Caco-2 (cell line): ENCODE measurements around the gene SLC32A1. TPM values are rescaled to one million over a fixed set of nuclear protein-coding genes. Genes with fewer than 3 reads are reported as not detected.

Source experiments
- BruUV-seq: library from RNA; stranded (reverse); fragments of 400-500 nt; replicated peaks from 2 replicates; lab custom pipeline; 2021; lab: Mats Ljungman, UMichigan
- CTCF ChIA-PET: fragments of 300-600 bp; sonication (Branson Sonifier 250); formaldehyde crosslinking; loops from one replicate; lab custom pipeline; 2022; ENCODE audit warnings: antibody characterized with exemption; lab: Charles Lee
- POLR2A ChIA-PET: fragments of 300-600 bp; sonication (Branson Sonifier 250); formaldehyde crosslinking; loops from one replicate; lab custom pipeline; 2022; ENCODE audit warnings: antibody characterized with exemption; lab: Charles Lee
- DNase-seq, 2 experiments: peaks; one replicate each; pipeline versions ENCODE4 v3.0.0 to v3.0.0-alpha.2; 2020 to 2022
- H3K27me3 ChIP-seq: replicated peaks from 2 replicates; pipeline ENCODE4 v1.6.0; 2011; ENCODE audit warnings: low read length; ENCODE audit not compliant: control insufficient read depth, insufficient read depth
- H3K36me3 ChIP-seq: 2 replicates; pipeline ENCODE4 v1.5.1; 2011; ENCODE audit warnings: low read length; ENCODE audit not compliant: control insufficient read depth, insufficient read depth
- H3K4me1 ChIP-seq: fragments of 250-450 bp; sonication (Bioruptor Pico); 2 replicates; pipeline ENCODE4 v1.5.1; 2020; ENCODE audit warnings: mild to moderate bottlenecking
- H3K4me3 ChIP-seq: 2 replicates; pipeline ENCODE4 v1.5.1; 2011; ENCODE audit warnings: low read depth, mild to moderate bottlenecking, control low read depth, low read length
- H3K9me3 ChIP-seq: fragments of 250-450 bp; sonication (Bioruptor Pico); 2 replicates; pipeline ENCODE4 v1.5.1; 2020; ENCODE audit warnings: mild to moderate bottlenecking, moderate library complexity
- H3K27ac Mint-ChIP-seq: one replicate; pipeline ENCODE4 v1.8.0; 2022; ENCODE audit warnings: mixed read lengths; ENCODE audit not compliant: unreplicated experiment
- H3K27me3 Mint-ChIP-seq: one replicate; pipeline ENCODE4 v1.8.0; 2022; ENCODE audit warnings: mixed read lengths; ENCODE audit not compliant: insufficient read depth, unreplicated experiment
- H3K36me3 Mint-ChIP-seq: one replicate; pipeline ENCODE4 v1.8.0; 2022; ENCODE audit warnings: mild to moderate bottlenecking, mixed read lengths; ENCODE audit not compliant: insufficient read depth, unreplicated experiment
- H3K4me1 Mint-ChIP-seq: one replicate; pipeline ENCODE4 v1.8.0; 2022; ENCODE audit warnings: low read depth, mixed read lengths; ENCODE audit not compliant: unreplicated experiment
- H3K4me3 Mint-ChIP-seq: one replicate; pipeline ENCODE4 v1.8.0; 2022; ENCODE audit warnings: mild to moderate bottlenecking, moderate library complexity, mixed read lengths; ENCODE audit not compliant: unreplicated experiment
- H3K9me3 Mint-ChIP-seq: one replicate; pipeline ENCODE4 v1.8.0; 2022; ENCODE audit warnings: mixed read lengths; ENCODE audit not compliant: unreplicated experiment
- CTCF ChIP-seq, 2 experiments: fragments of 200-600 bp in 1 of 2; IDR thresholded peaks; 1 replicate in 1 of 2; 2 replicates in 1 of 2; pipeline versions ENCODE4 v1.5.1 to v1.8.0; 2011 to 2022; ENCODE audit warnings: antibody characterized with exemption in 1 of 2, control low read depth in 1 of 2, inconsistent platforms in 1 of 2, low read depth in 1 of 2, low read length in 1 of 2, mild to moderate bottlenecking in 1 of 2, moderate library complexity in 1 of 2; ENCODE audit not compliant: insufficient read depth in 1 of 2, severe bottlenecking in 1 of 2, unreplicated experiment in 1 of 2
- intact Hi-C: fragments of 100-400 bp; cut with micrococcal nuclease; formaldehyde crosslinking; loops from one replicate; pipeline ENCODE4 v1.10.0; 2022; ENCODE audit not compliant: unreplicated experiment
- total RNA-seq: library from RNA; stranded (reverse); gene quantifications from 2 replicates; pipeline ENCODE4 v1.2.3, GENCODE V29; 2022

Gene SLC32A1
- total RNA-seq, 1 experiment from 2014 or later, result not detected

- Mint-ChIP-seq H3K36me3 (peaks cover 52% of the 10 kb centered on the region), H3K27ac (no peak overlapping the region), H3K4me3 (no peak overlapping the region), H3K9me3 (no peaks in the 10 kb centered on the region), H3K4me1 (no peaks in the 10 kb centered on the region), H3K27me3 (no peaks in the 10 kb centered on the region)
- no peaks in the 10 kb centered on the region for H3K9me3 ChIP-seq
- POLR2A ChIA-PET, result no interaction called here
- no peaks in the 10 kb centered on the region for H3K4me1 ChIP-seq
- H3K27me3 ChIP-seq, result no peaks in the 10 kb centered on the region
- no peaks in the 10 kb centered on the region; the same call in 1 of the 2 replicates for H3K36me3 ChIP-seq
- no peak for DNase-seq
- intact Hi-C loops, result no loop called here
- no peak for TF ChIP-seq CTCF (IDR thresholded peaks at IDR 0.05; ENCODE audit: insufficient read depth in 1 of 2, low read depth in 1 of 2, low read length in 1 of 2, severe bottlenecking in 1 of 2, unreplicated experiment in 1 of 2)
- CTCF ChIA-PET, result no interaction called here
- no peak overlapping the region for H3K4me3 ChIP-seq
- BruUV-seq, result no TSS peak
Measured at GRCh38 chr20:38755324-38755910, 31.1 kb downstream of the SLC32A1 start.

GRCh38 chr20:38757145-38757775 is 33.0 kb downstream of the SLC32A1 start:
- Mint-ChIP-seq H3K27me3 (no peaks in the 10 kb centered on the region), H3K4me3 (no peak overlapping the region), H3K4me1 (no peaks in the 10 kb centered on the region), H3K9me3 (no peaks in the 10 kb centered on the region), H3K27ac (no peak overlapping the region), H3K36me3 (peaks cover 44% of the 10 kb centered on the region)
- no peaks in the 10 kb centered on the region for H3K9me3 ChIP-seq
- BruUV-seq, result no TSS peak
- CTCF ChIA-PET, result interaction anchor here (1.7 kb wide), 1 partner anchor 9 kb away, joined by 3 read pairs; the partner anchor contains the start of gene ACTR5
- no peak for DNase-seq
- H3K4me1 ChIP-seq, result no peaks in the 10 kb centered on the region
- POLR2A ChIA-PET, result no interaction called here
- no peaks in the 10 kb centered on the region for H3K27me3 ChIP-seq
- H3K4me3 ChIP-seq, result no peak overlapping the region
- no peak for TF ChIP-seq CTCF (IDR thresholded peaks at IDR 0.05; ENCODE audit: insufficient read depth in 1 of 2, low read depth in 1 of 2, low read length in 1 of 2, severe bottlenecking in 1 of 2, unreplicated experiment in 1 of 2)
- intact Hi-C loops, result no loop called here
- H3K36me3 ChIP-seq, result no peaks in the 10 kb centered on the region; the same call in 1 of the 2 replicates

- H3K27ac Mint-ChIP-seq, result no peak overlapping the region
- Histone ChIP-seq H3K4me1 (no peaks in the 10 kb centered on the region), H3K9me3 (no peaks in the 10 kb centered on the region), H3K4me3 (no peak overlapping the region), H3K36me3 (peaks cover 2% of the 10 kb centered on the region; the same call in 1 of the 2 replicates), H3K27me3 (no peaks in the 10 kb centered on the region)
- DNase-seq, result no peak
- H3K36me3 Mint-ChIP-seq, result peaks cover 28% of the 10 kb centered on the region
- no peaks in the 10 kb centered on the region for H3K27me3 Mint-ChIP-seq
- BruUV-seq, result no TSS peak
- H3K4me1 Mint-ChIP-seq, result no peaks in the 10 kb centered on the region
- no peak overlapping the region for H3K4me3 Mint-ChIP-seq
- no peaks in the 10 kb centered on the region for H3K9me3 Mint-ChIP-seq
- TF ChIP-seq CTCF (IDR thresholded peaks at IDR 0.05; ENCODE audit: insufficient read depth in 1 of 2, low read depth in 1 of 2, low read length in 1 of 2, severe bottlenecking in 1 of 2, unreplicated experiment in 1 of 2), result no peak
- ChIA-PET POLR2A (interaction anchor here (0.7 kb wide), 1 partner anchor 94 kb away, joined by 3 read pairs; no protein-coding TSS in a partner anchor), CTCF (no interaction called here)
- intact Hi-C loops, result no loop called here
Measured at GRCh38 chr20:38759106-38759505, 34.8 kb downstream of the SLC32A1 start.
